Retinal pigment epithelial cell (primary cell): Measurements from ENCODE around the gene AREL1.

Experiments used
- DNase-seq: peaks from one replicate; pipeline ENCODE4 v3.0.0-alpha.2; 2010; ENCODE audit warnings: low read depth
- H3K4me3 ChIP-seq: 2 replicates; pipeline ENCODE4 v1.5.1; 2011; ENCODE audit warnings: mild to moderate bottlenecking, low read length, control low read depth, moderate library complexity
- TF ChIP-seq, protein P1 (sequence below): conservative IDR thresholded peaks from 2 replicates; pipeline ENCODE4 v1.5.1; 2011; ENCODE audit warnings: low read depth, low read length, control low read depth, inconsistent platforms

AREL1 gene

DNA sequence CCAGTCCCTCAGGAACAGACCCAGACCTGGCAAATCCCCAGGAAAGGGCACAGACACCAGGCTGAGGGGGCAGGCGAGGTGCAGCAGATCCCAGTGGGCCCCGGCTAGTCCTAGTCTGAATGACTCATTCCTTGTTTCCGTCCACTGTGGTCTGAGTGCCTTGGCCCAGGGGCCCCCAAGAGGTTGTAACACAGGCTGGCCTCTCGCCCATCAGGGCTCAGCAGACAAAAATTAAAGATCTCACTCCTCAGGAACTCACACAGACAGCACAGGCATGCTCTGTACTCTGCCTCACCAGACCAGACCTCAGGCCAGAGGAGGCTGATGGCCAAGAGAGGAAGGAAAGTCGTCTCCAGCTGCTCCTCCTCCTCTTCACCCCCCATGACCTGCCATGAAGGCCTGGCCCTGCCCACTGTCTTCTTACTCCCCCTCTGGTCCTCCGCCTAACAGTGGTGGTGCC lies 93.2 kb downstream of the AREL1 start:
- TF ChIP-seq, protein P1, sequence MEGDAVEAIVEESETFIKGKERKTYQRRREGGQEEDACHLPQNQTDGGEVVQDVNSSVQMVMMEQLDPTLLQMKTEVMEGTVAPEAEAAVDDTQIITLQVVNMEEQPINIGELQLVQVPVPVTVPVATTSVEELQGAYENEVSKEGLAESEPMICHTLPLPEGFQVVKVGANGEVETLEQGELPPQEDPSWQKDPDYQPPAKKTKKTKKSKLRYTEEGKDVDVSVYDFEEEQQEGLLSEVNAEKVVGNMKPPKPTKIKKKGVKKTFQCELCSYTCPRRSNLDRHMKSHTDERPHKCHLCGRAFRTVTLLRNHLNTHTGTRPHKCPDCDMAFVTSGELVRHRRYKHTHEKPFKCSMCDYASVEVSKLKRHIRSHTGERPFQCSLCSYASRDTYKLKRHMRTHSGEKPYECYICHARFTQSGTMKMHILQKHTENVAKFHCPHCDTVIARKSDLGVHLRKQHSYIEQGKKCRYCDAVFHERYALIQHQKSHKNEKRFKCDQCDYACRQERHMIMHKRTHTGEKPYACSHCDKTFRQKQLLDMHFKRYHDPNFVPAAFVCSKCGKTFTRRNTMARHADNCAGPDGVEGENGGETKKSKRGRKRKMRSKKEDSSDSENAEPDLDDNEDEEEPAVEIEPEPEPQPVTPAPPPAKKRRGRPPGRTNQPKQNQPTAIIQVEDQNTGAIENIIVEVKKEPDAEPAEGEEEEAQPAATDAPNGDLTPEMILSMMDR, result no peak
- peak; percentile 52 for DNase-seq
- H3K4me3 ChIP-seq, result no peak overlapping the region

DNA sequence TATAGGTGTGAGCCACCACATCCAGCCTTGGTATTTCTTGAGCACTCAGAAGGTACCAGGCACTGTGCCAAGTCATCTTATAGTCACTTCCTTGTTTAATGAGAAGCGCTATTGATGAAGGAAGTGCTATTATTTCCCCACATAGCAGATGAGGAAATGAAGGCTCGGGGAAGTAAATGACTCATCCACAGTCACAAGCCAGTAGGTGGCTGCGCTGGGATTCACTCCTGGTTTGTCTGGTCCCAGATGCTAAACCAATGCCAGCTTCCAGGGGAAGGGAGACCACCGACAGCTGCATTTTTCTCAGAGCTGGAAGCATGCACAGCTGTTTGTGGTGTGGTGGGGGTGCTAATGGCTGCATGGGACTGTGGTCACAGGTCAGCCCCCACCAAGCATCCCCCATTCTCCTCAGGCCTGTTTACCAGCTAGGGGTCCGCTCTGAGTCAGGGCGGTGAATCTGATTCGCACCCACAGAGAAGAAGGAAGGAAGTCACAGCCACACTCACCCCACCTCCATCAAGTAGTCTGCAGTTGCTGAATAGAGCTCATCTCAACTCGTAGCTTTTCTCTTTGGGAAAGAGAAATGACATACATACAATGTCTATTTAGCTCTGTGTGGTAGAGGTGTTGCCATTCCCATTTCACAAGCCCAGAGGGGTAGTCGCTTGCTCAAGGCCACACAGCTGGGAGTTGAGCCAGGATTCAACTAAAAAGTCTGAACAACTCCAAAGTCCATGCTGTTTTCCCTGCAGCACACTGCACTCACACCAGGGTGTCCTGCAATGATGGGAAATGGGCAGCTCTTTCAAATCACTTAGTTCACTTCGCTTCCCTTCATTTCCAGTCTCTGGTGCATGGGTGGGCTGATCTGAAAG lies 94.6 kb downstream of the AREL1 start:
- no peak overlapping the region for H3K4me3 ChIP-seq
- TF ChIP-seq, protein P1, result no peak
- no peak for DNase-seq

DNA sequence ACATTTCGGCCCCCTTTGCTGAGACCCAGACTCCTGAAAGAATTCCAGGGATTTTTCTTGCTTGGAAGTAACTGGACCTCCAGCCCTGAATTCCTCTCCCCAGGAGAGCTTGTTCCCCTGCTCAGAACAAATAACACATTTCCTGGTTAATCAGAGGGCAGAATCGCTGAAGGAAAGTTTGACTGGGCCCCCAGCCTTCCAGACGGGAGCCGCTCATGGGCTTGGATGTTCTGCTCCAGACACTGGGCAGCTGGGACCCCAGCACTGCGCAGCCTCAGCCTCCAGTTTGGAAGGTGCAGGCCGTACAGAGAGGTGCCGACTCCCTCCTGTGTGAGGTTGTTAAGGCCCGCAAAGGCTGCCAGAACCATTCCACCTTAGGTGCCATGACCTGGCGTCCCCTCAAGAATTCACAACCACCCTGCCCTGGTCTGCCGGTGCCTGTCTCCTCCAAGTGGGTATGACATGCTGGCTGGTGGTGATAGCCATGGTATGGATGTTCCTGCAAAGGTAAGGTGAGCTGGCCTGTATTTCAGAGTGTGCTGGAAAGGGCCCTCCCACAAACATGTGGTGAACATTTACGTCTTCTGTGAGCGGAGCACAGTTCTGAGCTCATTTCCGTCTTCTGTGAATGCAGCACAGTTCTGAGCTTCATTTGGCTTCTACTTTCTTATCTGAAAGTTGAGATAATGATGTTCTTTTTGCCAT lies 95.7 kb downstream of the AREL1 start:
- TF ChIP-seq, protein P1, result no peak
- no peak overlapping the region for H3K4me3 ChIP-seq
- DNase-seq, result no peak

DNA sequence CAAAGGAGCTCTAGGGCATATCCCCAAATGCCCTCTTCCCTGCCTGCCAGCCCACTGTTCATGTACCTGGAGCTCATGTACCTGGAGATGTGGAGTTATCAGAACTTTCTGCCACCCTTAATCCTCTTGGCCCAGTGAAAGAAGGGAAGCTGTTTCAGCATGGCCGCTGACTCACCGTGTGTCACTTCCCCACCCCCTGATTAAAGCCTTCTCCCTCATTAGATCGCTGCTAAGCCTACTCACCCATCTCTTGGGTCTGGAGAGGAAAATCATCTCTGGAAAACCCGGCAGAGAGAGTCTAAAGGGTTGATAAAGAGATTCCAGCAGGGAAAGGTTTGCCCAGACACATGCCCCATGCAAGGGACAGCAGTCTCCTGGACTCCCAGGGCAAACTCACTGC lies 96.4 kb downstream of the AREL1 start:
- TF ChIP-seq, protein P1, result no peak
- DNase-seq, result peak; percentile 77
- H3K4me3 ChIP-seq, result no peak overlapping the region

DNA sequence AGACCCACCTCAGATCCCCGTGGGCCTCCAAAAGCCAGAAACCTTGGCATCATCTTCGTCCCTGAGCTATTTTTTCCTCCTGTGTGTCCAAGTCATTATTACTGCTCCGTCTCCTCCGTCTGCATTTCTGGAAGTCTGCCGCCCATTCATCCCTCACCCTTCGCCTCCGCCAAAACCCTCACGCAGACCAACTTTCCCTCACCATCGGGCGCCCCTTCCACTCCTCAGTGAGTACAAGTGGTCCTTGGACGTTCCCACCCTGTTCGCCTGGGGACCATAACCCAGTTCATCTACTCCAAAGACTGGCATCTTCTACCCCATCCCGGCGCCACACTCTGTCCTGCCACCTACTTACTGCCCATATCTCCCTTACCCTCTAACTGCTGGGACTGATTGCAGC lies 97.1 kb downstream of the AREL1 start:
- H3K4me3 ChIP-seq, result no peak overlapping the region
- TF ChIP-seq, protein P1, result no peak
- no peak for DNase-seq

DNA sequence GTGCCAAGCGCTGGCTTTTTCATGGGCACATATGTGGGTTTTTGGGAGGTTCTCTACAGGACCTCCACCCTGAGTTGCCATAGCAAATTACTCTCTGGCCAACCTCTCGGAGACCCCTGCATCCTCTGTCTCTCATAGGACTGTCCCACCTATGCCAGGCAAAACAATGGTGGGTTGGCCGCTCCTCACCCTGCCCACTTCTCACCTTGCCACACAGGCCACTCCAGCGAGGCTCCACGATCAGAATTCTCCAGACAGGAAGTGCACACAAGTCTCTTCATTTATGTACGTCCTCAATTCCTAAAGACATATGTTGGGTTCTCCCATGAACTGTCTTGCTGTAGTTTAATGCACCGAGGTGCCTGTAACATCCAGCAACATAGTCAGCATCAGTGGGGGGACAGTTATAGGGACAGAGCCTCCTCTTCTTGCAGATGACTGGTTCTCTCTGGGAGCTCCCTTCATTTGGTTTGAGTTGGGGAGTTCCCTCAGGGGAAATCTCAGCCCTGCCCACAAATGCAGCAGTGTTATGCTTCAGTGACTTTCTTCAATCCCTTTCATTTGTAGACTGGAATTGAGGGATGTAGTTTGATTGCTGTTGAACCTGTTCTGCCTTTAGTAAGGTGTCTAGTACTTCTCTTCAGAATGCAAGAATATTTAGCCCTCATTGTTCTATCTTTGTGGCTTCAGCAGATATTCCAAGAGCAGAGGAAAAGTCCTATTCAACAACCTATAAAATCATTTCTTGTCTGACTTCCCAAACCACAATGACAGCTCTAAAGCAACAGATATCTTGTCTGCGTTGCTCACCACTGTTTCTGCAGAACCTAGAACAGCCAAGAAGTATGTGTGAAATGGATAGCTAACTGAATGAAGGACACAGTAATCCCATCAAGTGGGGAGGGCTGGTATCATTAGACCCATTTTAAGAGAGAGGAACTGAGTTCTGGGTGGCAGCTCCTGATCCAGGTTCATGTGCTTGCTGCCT lies 98.1 kb downstream of the AREL1 start:
- no peak overlapping the region for H3K4me3 ChIP-seq
- no peak for DNase-seq
- TF ChIP-seq, protein P1, result no peak
